ENCODE results near the gene PTGDS.

Gene PTGDS

DNA sequence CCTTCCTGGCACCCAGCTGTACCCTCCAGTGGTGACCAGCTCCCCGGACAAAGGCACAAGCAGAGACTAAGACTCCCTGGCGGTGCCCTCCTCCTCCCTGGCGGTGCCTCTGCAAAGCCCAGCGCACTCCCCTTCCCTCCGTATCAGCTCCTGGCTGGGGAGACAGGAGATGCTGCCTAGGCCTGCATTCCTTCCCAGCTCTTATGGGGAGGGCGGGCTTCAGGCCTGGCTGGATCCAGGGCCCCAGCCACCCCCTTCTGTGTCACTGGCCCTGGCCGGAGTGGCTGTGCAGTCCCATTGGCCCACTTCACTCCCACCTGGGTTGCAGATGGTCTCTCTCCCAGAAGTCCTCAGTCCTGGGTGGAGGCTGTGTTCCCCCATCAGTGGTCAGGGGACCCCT, 18.8 kb upstream of the PTGDS start:
- no peak overlapping the region for H3K4me3 ChIP-seq (ENCODE audit: low read length)
- no peak for TF ChIP-seq ZNF274 (IDR thresholded peaks at IDR 0.05; ENCODE audit: low read depth, low read length)

DNA sequence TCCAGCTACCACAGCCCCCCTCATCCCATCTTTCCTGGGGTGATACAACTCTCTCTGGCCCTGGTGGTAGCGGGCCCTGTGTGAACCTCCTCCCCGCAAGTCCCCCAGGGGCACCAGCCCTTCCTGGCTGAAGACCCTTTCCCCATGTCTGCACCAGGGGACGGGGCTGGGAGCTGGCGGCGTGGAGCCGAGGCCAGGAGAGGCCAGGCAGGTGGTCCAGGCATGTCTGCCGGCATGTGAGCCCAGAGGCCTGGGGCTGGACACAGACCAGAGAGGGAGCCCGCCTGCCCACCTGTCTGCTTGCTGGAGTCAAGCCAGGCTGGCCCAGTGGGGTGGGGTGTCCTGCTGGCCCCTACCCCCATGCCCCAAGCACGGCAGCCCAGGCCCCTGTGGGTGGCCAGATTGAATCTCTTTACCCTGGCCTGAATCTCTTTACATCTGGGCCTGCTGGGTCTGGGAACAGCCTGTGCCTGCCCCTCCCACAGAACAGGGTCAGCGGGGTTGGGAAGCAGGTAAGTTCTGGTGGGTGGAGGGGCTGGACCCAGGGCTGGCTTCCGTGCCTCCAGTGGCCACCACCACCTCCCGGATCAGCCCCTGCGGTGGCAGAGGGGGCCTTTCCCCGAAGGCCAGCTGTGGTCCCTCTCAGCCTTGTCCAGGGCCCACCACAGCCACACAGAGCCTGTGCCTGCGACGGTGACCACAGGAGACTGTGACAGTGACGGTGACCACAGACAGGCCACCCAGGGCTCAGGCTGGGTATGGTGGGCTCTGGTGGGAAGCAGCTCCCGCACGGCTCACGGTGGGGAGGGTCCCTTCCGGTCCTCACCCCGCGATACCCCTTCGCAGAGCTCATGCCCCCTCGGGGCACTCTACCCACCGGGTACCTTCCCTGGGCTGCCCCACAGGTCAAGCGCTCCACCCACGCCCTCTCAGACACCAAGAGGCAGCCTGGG, 18.1 kb upstream of the PTGDS start:
- no peak overlapping the region for H3K4me3 ChIP-seq (ENCODE audit: low read length)
- TF ChIP-seq ZNF274 (IDR thresholded peaks at IDR 0.05; ENCODE audit: low read depth, low read length): no peak

DNA sequence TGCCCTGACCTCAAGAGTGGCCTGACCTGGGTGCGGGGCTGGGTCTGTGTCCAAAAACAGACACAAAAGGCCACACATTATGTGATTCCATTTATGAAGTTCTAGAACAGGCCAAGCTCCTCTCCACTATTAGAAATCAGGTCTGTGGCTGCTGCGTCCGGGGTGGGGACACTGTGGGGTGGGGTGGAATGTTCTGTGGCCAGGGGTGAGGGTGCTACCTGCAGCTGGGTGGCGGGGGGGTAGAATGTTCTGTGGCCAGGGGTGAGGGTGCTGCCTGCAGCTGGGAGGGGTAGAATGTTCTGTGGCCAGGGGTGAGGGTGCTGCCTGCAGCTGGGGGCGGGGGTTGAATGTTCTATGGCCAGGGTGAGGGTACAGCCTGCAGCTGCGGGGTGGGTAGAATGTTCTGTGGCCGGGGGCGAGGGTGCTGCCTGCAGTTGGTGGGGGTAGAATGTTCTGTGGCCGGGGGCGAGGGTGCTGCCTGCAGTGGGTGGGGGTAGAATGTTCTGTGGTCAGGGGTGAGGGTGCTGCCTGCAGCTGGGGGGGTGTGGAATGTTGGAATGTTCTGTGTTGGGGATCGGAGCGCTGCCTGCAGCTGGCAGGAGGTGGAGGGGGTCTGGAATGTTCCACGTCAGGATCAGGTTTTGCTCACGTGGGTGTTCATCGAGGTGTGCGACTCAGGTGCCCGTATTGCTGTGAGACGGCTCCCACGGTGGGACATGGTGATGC, 16.9 kb upstream of the PTGDS start:
- no peak for TF ChIP-seq ZNF274 (IDR thresholded peaks at IDR 0.05; ENCODE audit: low read depth, low read length)
- H3K4me3 ChIP-seq (ENCODE audit: low read length): no peak overlapping the region

DNA sequence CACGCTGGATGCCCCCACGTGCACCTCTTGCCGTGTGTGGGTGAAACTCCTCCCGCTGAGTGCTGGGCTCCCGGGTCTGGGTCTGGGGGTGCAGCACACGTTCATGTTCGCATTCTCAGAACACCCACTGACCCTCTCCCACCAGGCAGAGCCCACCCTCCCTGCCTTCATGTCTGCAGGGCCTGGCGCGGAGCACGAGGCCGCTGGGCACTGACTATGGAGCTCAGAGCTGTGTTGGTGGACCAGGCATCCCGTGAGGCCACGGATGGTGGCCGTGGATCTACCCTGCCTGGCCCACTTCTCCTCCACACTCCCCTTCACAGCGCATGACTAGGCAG, 16.4 kb upstream of the PTGDS start:
- no peak overlapping the region for H3K4me3 ChIP-seq (ENCODE audit: low read length)
- no peak for TF ChIP-seq ZNF274 (IDR thresholded peaks at IDR 0.05; ENCODE audit: low read depth, low read length)

DNA sequence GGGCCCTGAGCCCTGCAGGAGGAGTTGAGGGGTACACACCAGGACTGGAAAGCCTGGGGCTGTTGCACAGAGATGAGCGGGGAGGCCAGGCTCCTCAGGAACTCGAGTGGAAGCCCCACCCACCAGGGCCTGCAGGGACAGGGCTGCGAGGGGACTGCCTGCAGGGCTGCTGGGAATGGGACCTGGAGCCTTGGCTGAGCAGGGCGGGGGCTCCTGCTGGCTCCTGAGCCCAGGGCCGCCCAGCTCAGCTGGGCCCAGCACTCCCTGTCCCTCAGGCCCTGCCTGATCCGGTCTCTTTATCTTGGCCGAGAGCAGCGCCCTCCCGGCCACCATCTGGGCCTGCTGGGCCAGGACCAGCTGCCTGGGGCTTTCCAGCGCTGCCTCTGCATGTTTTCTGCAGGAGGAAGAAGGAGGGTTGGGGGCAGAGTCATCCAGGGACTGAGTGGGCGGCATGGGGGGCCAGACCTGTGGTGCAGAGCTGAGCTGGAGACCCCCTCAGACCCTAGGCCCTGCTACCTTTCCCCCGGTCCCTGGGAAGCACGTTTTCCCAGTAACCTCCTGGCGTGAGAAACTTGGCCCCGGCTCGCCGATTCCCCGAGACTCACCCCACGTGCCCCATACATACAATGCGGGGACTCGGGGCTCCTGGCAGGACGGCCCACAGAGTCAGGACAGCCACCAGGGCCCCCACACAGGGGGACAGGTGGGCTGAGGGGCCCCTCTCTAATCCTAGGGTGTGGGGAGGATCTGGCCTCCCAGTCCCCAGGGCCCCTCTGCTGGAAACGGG, 15.8 kb upstream of the PTGDS start:
- H3K4me3 ChIP-seq (ENCODE audit: low read length): no peak overlapping the region
- TF ChIP-seq ZNF274 (IDR thresholded peaks at IDR 0.05; ENCODE audit: low read depth, low read length): no peak

DNA sequence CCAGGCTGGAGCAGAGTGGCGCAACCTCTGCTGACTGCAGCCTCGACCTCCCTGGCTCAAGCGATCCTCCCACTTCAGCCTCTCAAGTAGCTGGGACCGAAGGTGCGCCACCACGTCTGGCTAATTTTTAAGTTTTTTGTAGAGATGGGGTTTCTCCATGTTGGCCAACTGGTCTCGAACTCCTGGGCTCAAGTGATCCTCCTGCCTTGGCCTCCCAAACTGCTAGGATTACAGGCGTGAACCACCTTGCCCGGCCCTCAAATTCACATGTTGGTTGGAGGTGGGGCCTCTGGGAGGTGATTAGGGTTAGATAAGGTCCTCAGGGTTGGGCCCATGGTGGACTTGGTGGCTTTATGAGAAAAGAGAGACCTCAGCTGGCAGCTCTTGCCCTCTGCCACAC, 15.1 kb upstream of the PTGDS start:
- TF ChIP-seq ZNF274 (IDR thresholded peaks at IDR 0.05; ENCODE audit: low read depth, low read length): no peak

DNA sequence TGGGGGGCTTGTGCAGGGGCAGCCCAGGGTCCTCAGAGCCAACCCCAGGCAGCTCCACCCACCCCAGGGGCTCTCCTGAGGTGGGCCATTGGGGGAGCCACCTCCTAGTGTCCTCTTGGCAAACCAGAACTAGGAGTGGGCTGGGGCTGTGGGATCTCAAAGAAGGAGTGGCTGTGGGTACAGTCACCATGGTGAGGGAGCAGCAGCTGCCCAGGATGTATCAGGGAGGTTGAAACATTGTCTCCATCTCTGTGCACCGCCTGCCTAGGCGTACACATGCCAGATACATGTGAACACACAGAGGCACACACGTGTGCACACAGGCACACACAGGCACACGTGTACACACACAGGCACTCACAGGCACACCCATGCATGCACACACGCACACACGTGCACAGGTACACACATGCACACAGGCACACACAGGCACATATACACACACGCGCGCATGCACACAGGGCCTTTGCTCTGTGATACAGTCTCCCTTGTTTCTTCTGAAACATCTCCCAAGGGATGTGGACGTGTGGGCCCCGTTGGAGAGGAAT, 14.5 kb upstream of the PTGDS start:
- no peak overlapping the region for H3K4me3 ChIP-seq (ENCODE audit: low read length)
- TF ChIP-seq ZNF274 (IDR thresholded peaks at IDR 0.05; ENCODE audit: low read depth, low read length): no peak

More for the DNA sequence above, 15.1 kb upstream of the PTGDS start:
- no peak overlapping the region for H3K4me3 ChIP-seq (ENCODE audit: low read length)

DNA sequence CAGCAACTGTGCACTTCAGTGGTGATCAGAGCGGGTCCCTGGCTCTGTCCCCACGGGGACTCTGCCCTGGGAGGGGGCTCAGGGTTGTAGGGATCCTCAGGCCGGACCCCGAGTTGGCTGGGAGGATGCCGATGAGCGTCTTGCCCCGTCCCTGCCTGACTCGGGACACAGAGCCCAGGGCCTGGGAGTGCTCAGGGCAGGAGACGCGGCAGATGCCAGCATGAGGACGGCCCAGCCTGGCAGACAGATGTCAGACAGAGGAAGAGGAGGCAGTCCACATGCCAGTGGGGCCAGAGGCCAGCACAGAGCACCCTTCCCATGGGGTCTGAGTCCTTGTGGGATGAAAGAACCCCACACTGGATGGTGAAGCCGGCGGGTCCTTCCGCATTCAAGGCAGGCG, 14.0 kb upstream of the PTGDS start:
- no peak overlapping the region for H3K4me3 ChIP-seq (ENCODE audit: low read length)
- no peak for TF ChIP-seq ZNF274 (IDR thresholded peaks at IDR 0.05; ENCODE audit: low read depth, low read length)

DNA sequence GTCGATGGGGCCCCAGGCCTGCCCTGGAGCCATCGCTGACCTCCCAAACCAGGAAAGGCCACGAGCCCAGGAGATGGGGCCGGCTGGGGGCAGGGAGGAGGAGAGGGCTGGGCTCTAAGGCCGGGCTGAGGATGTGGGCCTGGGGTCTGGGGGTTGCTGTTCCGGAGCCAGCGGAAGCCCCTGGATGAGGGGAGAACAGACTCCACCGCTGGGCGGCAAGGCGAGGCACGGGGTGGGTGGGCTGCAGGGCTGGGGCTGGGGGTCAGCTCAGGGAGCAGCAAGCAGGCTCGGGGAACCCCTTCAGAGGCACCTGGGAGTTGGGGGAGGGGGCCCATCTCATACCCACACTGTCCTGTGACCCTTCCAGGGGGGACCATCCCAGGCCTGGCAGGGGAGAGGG, 13.6 kb upstream of the PTGDS start:
- no peak overlapping the region for H3K4me3 ChIP-seq (ENCODE audit: low read length)
- no peak for TF ChIP-seq ZNF274 (IDR thresholded peaks at IDR 0.05; ENCODE audit: low read depth, low read length)

DNA sequence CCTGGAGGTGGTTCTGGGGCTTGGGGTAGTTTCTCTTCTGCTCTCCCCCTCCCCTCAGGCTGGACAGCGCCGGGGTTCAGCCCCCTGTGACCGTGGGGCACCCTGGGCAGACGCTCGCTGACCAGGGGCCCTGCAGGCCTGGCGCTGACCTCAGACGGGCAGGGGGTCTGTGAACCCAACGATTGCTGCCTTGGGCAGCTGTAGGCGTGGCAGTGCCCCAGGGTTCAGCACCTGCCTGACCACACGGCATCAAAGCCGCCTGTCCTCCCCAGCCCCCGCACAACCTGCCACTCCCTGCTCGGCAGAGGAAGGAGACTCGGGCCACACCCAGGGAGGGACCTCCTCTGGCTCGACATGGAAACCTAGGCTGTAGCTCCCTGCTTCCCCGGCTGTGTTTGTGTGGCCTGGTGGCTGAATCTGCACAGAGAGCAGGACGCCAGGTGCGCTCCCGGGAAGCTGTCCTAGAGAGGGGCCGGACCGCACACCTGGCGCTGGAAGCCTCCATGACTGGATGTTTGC, 13.1 kb upstream of the PTGDS start:
- H3K4me3 ChIP-seq (ENCODE audit: low read length): no peak overlapping the region
- TF ChIP-seq ZNF274 (IDR thresholded peaks at IDR 0.05; ENCODE audit: low read depth, low read length): no peak

DNA sequence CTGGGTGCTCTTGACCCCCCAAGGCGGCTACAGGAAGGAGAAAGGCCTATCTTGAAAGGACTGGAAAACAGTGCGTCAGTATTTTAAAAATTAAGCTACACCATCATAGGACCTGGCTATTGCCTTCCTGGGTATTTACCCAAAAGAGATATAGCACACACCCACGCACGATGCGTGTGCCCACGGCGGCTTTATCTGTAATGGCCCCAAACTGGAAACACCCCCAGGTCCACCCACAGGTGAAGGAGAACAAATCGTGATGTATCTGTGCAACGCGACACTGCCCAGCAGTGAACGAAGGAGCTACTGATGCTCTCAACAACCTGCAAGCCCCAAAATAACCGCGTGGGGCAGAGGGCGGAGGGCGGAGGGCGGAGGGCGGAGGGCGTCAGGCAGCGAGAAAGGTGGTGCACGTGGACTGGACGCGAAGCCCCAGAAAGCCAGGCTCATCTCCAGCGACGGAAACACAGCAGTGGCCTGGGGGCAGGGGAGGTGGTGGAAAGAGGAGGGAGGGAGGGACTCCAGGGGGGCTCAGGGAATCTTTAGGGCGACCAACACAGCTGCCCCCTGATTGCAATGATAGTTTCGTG, 12.4 kb upstream of the PTGDS start:
- TF ChIP-seq ZNF274 (IDR thresholded peaks at IDR 0.05; ENCODE audit: low read depth, low read length): no peak

DNA sequence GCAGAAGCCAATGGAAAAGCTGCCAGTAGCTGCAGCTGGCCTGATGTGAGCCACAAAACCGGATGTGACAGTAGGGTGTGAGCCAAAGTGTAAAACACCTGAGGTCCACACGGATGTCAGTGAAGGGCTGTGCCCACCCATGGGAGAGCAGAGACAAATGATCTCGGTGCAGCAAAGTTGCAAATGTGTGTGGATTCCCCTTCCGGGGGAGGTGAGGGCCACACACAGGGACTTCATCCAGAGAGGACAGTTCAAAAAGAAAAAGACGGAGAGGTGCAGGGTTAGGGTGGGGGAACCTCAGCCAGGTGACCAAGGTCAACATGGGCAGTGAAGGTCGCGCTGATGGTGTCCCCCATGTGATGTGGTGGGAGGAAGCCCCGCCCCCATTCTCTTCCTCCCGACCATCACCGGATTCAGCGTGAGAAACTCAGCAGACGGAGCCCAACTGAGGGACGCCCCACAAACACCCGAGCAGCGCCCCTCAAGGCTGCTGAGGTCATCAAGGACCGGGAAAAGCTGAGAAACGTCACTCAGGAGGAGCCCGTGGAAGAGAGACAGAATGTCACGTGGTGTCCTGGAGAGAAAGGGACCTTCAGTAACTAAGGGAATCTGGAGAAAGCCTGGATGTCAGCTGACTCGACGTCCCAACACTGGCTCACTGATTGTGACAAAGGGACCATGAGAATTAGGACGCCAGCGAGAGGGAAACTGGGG, 11.4 kb upstream of the PTGDS start:
- TF ChIP-seq ZNF274 (IDR thresholded peaks at IDR 0.05; ENCODE audit: low read depth, low read length): no peak
- no peak overlapping the region for H3K4me3 ChIP-seq (ENCODE audit: low read length)

More for the DNA sequence above, 12.4 kb upstream of the PTGDS start:
- H3K4me3 ChIP-seq (ENCODE audit: low read length): no peak overlapping the region

Data from GM08714 (cell line).